Measurements from ENCODE around the gene OSER1.
"Not testable (repeated sequence)": the region's sequence is repeated elsewhere in the genome, so short reads cannot be mapped to it uniquely, and the experiment has no call there.

OSER1 gene

GRCh38 chr20:44248410-44248759 is 37.8 kb upstream of the OSER1 start:
- peaks cover 0 to 4% (median 0%) of the 10 kb centered on the region in 4 experiments for H3K4me1 ChIP-seq (ENCODE audit: control extremely low read depth in 1 of 4, control insufficient read depth in 4 of 4, insufficient read depth in 4 of 4, low read length in 3 of 4)
- H3K27me3 ChIP-seq (replicated peaks in 2 of 5; ENCODE audit: control insufficient read depth in 4 of 5, insufficient read depth in 5 of 5, low read length in 4 of 5) = peaks cover 0 to 41% (median 7%) of the 10 kb centered on the region in 5 experiments
- peaks cover 0 to 3% (median 0%) of the 10 kb centered on the region in 5 experiments for H3K9me3 ChIP-seq (ENCODE audit: control extremely low read depth in 1 of 5, control insufficient read depth in 4 of 5, insufficient read depth in 2 of 5, low read depth in 1 of 5, low read length in 4 of 5)
- no peak for DNase-seq
- H3K4me3 ChIP-seq (ENCODE audit: control insufficient read depth in 1 of 7, extremely low read depth in 1 of 7, insufficient read depth in 4 of 7, low read depth in 2 of 7, low read length in 6 of 7) = no peak overlapping the region
- ChIA-PET POLR2A (interaction anchor here (0.7 kb wide), 1 partner anchor 259 kb away, joined by 4 read pairs; no protein-coding TSS in a partner anchor), CTCF (interaction anchor here (1.2 to 1.4 kb wide), 2 partner anchors 8 to 71 kb away, joined by 3 to 4 read pairs; no protein-coding TSS in a partner anchor)
- WGBS (ENCODE audit: insufficient coverage) = 43% methylated on average over 2 of the region's 3 CpGs
- no peak overlapping the region for H3K27ac ChIP-seq (ENCODE audit: insufficient read depth in 1 of 2, low read depth in 1 of 2, low read length in 2 of 2, poor library complexity in 1 of 2, severe bottlenecking in 2 of 2)
- no peaks in the 10 kb centered on the region for H3K36me3 ChIP-seq (ENCODE audit: control insufficient read depth in 4 of 4, insufficient read depth in 4 of 4, low read length in 3 of 4)

DNA sequence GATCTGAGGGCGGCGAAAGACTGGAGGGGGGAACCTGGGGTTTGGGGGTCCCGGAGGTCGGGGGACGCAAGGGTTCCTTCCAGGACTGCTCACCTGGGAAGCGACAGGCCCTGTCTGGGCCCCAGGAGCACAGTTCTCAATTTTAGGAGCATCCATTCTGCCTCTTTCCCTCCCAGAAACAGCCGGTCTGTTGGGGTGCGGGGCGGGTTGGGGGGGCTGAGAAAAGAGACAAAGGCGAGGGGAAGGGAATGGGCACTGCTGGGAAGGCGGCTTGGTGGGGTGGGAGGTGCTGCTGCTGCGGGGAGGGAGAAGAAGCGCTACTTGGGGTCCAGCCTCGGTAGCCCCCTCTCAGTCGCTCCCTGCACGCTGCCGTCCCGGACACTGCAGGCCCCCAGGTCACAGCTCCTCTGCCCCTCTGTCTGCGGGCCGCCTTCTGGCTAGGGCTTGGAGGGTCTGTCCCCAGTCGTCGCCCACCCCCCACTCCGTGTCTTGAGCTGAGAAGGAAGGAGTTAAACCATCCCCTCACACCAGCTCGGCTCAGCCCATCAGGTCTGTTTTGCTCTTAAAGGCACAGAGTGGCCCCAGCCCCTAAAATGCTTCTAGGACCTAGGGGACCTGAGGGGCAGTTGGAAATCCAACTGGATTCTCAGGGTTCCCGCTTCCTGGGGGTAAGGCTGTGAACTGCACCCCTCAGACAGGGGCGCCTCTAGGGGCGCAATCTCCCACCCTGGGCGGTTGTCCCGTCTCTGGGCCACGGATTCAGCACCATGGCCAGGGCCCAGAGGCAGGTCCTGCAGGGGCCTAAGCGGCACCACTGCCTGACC is 37.2 kb upstream of the OSER1 start:
- Histone ChIP-seq H3K36me3 (ENCODE audit: control insufficient read depth in 4 of 4, insufficient read depth in 4 of 4, low read length in 3 of 4) (no peaks in the 10 kb centered on the region), H3K27me3 (replicated peaks in 2 of 5; ENCODE audit: control insufficient read depth in 4 of 5, insufficient read depth in 5 of 5, low read length in 4 of 5) (peaks cover 0 to 41% (median 7%) of the 10 kb centered on the region in 5 experiments), H3K4me1 (ENCODE audit: control extremely low read depth in 1 of 4, control insufficient read depth in 4 of 4, insufficient read depth in 4 of 4, low read length in 3 of 4) (peaks cover 0 to 4% (median 0%) of the 10 kb centered on the region in 4 experiments), H3K4me3 (ENCODE audit: control insufficient read depth in 1 of 7, extremely low read depth in 1 of 7, insufficient read depth in 4 of 7, low read depth in 2 of 7, low read length in 6 of 7) (no peak overlapping the region), H3K9me3 (ENCODE audit: control extremely low read depth in 1 of 5, control insufficient read depth in 4 of 5, insufficient read depth in 2 of 5, low read depth in 1 of 5, low read length in 4 of 5) (peaks cover 0 to 3% (median 0%) of the 10 kb centered on the region in 5 experiments), H3K27ac (ENCODE audit: insufficient read depth in 1 of 2, low read depth in 1 of 2, low read length in 2 of 2, poor library complexity in 1 of 2, severe bottlenecking in 2 of 2) (no peak overlapping the region)
- peak; percentile 52 to 76 (median 76) for DNase-seq
- 11% methylated on average over 27 of the region's 31 CpGs for WGBS (ENCODE audit: insufficient coverage)
- POLR2A ChIA-PET = interaction anchor here (0.7 kb wide), 1 partner anchor 260 kb away, joined by 4 read pairs; no protein-coding TSS in a partner anchor
- CTCF ChIA-PET = interaction anchor here (1.0 to 1.5 kb wide), 4 partner anchors 16 to 135 kb away, joined by 3 to 4 read pairs (median 3); no protein-coding TSS in a partner anchor

DNA sequence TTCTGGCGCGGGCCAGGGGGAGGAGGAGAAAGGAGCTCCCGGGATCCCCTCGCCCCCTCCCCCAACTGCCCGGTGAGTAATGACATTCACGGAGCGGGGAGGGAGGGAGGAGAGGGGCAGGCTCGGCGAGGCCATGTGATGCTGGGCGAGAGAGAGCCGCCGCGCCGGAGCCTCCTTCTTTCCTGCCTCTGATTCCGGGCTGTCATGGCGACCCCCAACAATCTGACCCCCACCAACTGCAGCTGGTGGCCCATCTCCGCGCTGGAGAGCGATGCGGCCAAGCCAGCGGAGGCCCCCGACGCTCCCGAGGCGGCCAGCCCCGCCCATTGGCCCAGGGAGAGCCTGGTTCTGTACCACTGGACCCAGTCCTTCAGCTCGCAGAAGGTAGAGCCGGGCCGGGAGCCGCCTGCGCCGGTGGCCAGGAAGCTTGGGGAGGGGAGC is 36.6 kb upstream of the OSER1 start, which contains the start of gene GDAP1L1:
TSS of gene GDAP1L1 (plus strand) at position 178 of the 441 bp plus-strand sequence. CDS start at position 205, 27 bp downstream.
- Histone ChIP-seq H3K27me3 (replicated peaks in 2 of 5; ENCODE audit: control insufficient read depth in 4 of 5, insufficient read depth in 5 of 5, low read length in 4 of 5) (peaks cover 0 to 41% (median 8%) of the 10 kb centered on the region in 5 experiments), H3K27ac (ENCODE audit: insufficient read depth in 1 of 2, low read depth in 1 of 2, low read length in 2 of 2, poor library complexity in 1 of 2, severe bottlenecking in 2 of 2) (no peak within 1 kb of the TSS), H3K4me1 (ENCODE audit: control extremely low read depth in 1 of 4, control insufficient read depth in 4 of 4, insufficient read depth in 4 of 4, low read length in 3 of 4) (peaks cover 0 to 4% (median 0%) of the 10 kb centered on the region in 4 experiments), H3K4me3 (ENCODE audit: control insufficient read depth in 1 of 7, extremely low read depth in 1 of 7, insufficient read depth in 4 of 7, low read depth in 2 of 7, low read length in 6 of 7) (no peak within 1 kb of the TSS), H3K36me3 (ENCODE audit: control insufficient read depth in 4 of 4, insufficient read depth in 4 of 4, low read length in 3 of 4) (no peaks in the 10 kb centered on the region), H3K9me3 (ENCODE audit: control extremely low read depth in 1 of 5, control insufficient read depth in 4 of 5, insufficient read depth in 2 of 5, low read depth in 1 of 5, low read length in 4 of 5) (peaks cover 0 to 3% (median 0%) of the 10 kb centered on the region in 5 experiments)
- 5% methylated on average over 16 of the region's 32 CpGs for WGBS (ENCODE audit: insufficient coverage)
- ChIA-PET CTCF (interaction anchor here (0.7 to 1.5 kb wide), 9 partner anchors 13 to 142 kb away, joined by 3 to 4 read pairs (median 3); partner anchors contain the start of gene FITM2), POLR2A (no interaction called here)
- DNase-seq = peak in 1 of 3 donors; percentile 7

DNA sequence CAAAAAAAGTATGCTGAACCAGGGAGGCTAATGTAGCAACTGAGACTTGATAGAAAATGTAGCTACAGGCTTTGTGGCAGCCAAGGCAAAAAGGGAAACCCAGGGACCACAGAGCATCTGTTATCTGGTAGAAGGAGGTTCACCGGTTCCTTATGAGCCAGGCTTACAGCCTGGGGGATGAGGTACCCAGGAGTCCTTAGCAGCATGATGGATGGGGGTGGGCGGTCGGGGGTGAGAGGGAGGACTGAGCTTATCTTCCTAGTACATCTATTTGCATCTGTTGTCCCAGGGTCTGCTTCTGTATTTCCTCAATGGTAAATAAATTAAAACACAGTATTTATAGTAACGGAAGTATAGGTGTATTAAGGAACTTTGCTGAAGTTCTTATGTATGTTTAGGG is 35.4 kb upstream of the OSER1 start:
- Histone ChIP-seq H3K4me3 (ENCODE audit: control insufficient read depth in 1 of 7, extremely low read depth in 1 of 7, insufficient read depth in 4 of 7, low read depth in 2 of 7, low read length in 6 of 7) (no peak overlapping the region), H3K27me3 (replicated peaks in 2 of 5; ENCODE audit: control insufficient read depth in 4 of 5, insufficient read depth in 5 of 5, low read length in 4 of 5) (peaks cover 0 to 41% (median 14%) of the 10 kb centered on the region in 5 experiments), H3K27ac (ENCODE audit: insufficient read depth in 1 of 2, low read depth in 1 of 2, low read length in 2 of 2, poor library complexity in 1 of 2, severe bottlenecking in 2 of 2) (no peak overlapping the region), H3K4me1 (ENCODE audit: control extremely low read depth in 1 of 4, control insufficient read depth in 4 of 4, insufficient read depth in 4 of 4, low read length in 3 of 4) (peaks cover 0 to 4% (median 0%) of the 10 kb centered on the region in 4 experiments), H3K36me3 (ENCODE audit: control insufficient read depth in 4 of 4, insufficient read depth in 4 of 4, low read length in 3 of 4) (no peaks in the 10 kb centered on the region), H3K9me3 (ENCODE audit: control extremely low read depth in 1 of 5, control insufficient read depth in 4 of 5, insufficient read depth in 2 of 5, low read depth in 1 of 5, low read length in 4 of 5) (peaks cover 0 to 3% (median 0%) of the 10 kb centered on the region in 5 experiments)
- WGBS (ENCODE audit: insufficient coverage) = 73% methylated on average over 3 of the region's 4 CpGs
- DNase-seq = no peak
- CTCF ChIA-PET = interaction anchor here (1.0 to 1.4 kb wide), 5 partner anchors 9 to 143 kb away, joined by 3 to 4 read pairs (median 3); partner anchors contain the start of gene FITM2
- POLR2A ChIA-PET = no interaction called here

GRCh38 chr20:44241796-44242195 is 31.2 kb upstream of the OSER1 start:
- Histone ChIP-seq H3K27ac (ENCODE audit: insufficient read depth in 1 of 2, low read depth in 1 of 2, low read length in 2 of 2, poor library complexity in 1 of 2, severe bottlenecking in 2 of 2) (no peak overlapping the region), H3K36me3 (ENCODE audit: control insufficient read depth in 4 of 4, insufficient read depth in 4 of 4, low read length in 3 of 4) (no peaks in the 10 kb centered on the region), H3K4me3 (ENCODE audit: control insufficient read depth in 1 of 7, extremely low read depth in 1 of 7, insufficient read depth in 4 of 7, low read depth in 2 of 7, low read length in 6 of 7) (no peak overlapping the region), H3K27me3 (replicated peaks in 2 of 5; ENCODE audit: control insufficient read depth in 4 of 5, insufficient read depth in 5 of 5, low read length in 4 of 5) (peaks cover 0 to 21% (median 6%) of the 10 kb centered on the region in 5 experiments), H3K9me3 (ENCODE audit: control extremely low read depth in 1 of 5, control insufficient read depth in 4 of 5, insufficient read depth in 2 of 5, low read depth in 1 of 5, low read length in 4 of 5) (peaks cover 0 to 3% (median 2%) of the 10 kb centered on the region in 5 experiments), H3K4me1 (ENCODE audit: control extremely low read depth in 1 of 4, control insufficient read depth in 4 of 4, insufficient read depth in 4 of 4, low read length in 3 of 4) (no peaks in the 10 kb centered on the region)
- POLR2A ChIA-PET = no interaction called here
- WGBS (ENCODE audit: insufficient coverage) = 100% methylated on average over 2 of the region's 2 CpGs
- DNase-seq = no peak
- CTCF ChIA-PET = no interaction called here

GRCh38 chr20:44236840-44237239 is 26.3 kb upstream of the OSER1 start:
- ChIA-PET CTCF (interaction anchor here (0.9 to 1.3 kb wide), 3 partner anchors 9 to 19 kb away, joined by 3 to 5 read pairs (median 4); no protein-coding TSS in a partner anchor), POLR2A (interaction anchor here (0.6 kb wide), 1 partner anchor 809 kb away, joined by 4 read pairs; no protein-coding TSS in a partner anchor)
- not testable (repeated sequence) for H3K36me3 ChIP-seq (ENCODE audit: control insufficient read depth in 4 of 4, insufficient read depth in 4 of 4, low read length in 3 of 4); H3K4me3 ChIP-seq (ENCODE audit: control insufficient read depth in 1 of 7, extremely low read depth in 1 of 7, insufficient read depth in 4 of 7, low read depth in 2 of 7, low read length in 6 of 7); H3K27ac ChIP-seq (ENCODE audit: insufficient read depth in 1 of 2, low read depth in 1 of 2, low read length in 2 of 2, poor library complexity in 1 of 2, severe bottlenecking in 2 of 2); H3K4me1 ChIP-seq (ENCODE audit: control extremely low read depth in 1 of 4, control insufficient read depth in 4 of 4, insufficient read depth in 4 of 4, low read length in 3 of 4); H3K27me3 ChIP-seq (replicated peaks in 2 of 5; ENCODE audit: control insufficient read depth in 4 of 5, insufficient read depth in 5 of 5, low read length in 4 of 5); DNase-seq; H3K9me3 ChIP-seq (ENCODE audit: control extremely low read depth in 1 of 5, control insufficient read depth in 4 of 5, insufficient read depth in 2 of 5, low read depth in 1 of 5, low read length in 4 of 5)
- 100% methylated on average over 1 of the region's 2 CpGs for WGBS (ENCODE audit: insufficient coverage)

Data from common myeloid progenitor, CD34-positive (primary cell).